ENCODE data around the gene CHEK1.

CHEK1 gene

DNA sequence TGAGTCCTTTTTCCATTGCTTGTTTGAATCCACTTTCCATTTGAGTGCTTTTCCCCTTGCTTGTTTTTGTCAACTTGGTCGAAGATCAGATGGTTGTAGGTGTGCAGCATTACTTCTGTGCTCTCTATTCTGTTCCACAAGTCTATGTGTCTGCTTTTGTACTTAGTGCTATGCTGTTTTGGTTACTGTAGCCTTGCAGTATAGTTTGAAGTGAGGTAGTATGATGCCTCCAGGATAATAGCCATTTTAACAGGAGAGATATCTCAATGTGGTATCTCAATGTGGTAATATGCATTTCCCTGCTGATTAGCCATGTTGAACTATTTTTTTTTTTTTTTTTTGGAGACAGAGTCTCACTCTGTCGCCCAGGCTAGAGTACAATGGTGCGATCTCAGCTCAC lies 38.9 kb downstream of the CHEK1 start:
- TF ChIP-seq, protein P1, sequence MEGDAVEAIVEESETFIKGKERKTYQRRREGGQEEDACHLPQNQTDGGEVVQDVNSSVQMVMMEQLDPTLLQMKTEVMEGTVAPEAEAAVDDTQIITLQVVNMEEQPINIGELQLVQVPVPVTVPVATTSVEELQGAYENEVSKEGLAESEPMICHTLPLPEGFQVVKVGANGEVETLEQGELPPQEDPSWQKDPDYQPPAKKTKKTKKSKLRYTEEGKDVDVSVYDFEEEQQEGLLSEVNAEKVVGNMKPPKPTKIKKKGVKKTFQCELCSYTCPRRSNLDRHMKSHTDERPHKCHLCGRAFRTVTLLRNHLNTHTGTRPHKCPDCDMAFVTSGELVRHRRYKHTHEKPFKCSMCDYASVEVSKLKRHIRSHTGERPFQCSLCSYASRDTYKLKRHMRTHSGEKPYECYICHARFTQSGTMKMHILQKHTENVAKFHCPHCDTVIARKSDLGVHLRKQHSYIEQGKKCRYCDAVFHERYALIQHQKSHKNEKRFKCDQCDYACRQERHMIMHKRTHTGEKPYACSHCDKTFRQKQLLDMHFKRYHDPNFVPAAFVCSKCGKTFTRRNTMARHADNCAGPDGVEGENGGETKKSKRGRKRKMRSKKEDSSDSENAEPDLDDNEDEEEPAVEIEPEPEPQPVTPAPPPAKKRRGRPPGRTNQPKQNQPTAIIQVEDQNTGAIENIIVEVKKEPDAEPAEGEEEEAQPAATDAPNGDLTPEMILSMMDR (conservative IDR thresholded peaks at IDR 0.05) = no peak
- TF ChIP-seq ZFX (IDR thresholded peaks at IDR 0.05) = no peak
- no peak overlapping the region for H3K27ac ChIP-seq

DNA sequence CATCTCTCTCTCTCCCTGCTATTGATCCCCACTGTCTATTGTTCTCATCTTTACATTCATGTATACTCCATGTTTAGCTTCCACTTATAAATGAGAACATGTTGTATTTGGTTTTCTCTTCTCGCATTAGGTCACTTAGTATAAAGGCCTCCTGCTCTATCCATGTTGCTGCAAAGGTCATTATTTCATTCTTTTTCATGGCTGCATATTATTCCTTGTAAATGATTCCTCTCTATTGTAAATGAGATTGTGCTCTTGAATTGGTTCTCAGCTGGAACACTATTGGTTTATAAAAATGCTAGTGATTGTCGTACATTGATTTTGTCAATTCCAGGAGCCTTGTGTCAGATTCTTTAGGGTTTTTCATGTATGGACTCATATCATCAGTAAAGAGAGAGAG lies 42.2 kb downstream of the CHEK1 start:
- TF ChIP-seq, protein P1 (conservative IDR thresholded peaks at IDR 0.05) = no peak
- TF ChIP-seq ZFX (IDR thresholded peaks at IDR 0.05) = no peak
- no peak overlapping the region for H3K27ac ChIP-seq

DNA sequence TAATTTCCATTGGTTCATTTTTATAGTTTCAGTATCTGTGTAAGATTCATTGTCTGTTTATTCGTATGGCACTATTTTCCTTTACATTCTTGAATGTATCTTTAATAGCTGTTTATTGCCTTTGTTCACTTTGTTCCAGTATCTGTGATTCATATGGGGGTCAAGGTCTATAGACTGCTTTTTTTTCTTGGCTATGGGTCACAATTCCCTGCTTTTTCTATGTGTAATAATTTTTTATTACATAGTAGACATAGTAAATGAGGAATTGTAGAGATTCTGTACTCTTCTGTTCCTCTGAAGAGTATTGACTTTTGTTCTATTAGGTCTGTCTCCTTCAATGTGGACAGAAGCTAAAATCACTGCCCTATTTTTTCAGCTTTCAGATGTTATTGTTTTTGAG lies 45.2 kb downstream of the CHEK1 start:
- TF ChIP-seq, protein P1 (conservative IDR thresholded peaks at IDR 0.05) = no peak
- TF ChIP-seq ZFX (IDR thresholded peaks at IDR 0.05) = no peak
- H3K27ac ChIP-seq = no peak overlapping the region

DNA sequence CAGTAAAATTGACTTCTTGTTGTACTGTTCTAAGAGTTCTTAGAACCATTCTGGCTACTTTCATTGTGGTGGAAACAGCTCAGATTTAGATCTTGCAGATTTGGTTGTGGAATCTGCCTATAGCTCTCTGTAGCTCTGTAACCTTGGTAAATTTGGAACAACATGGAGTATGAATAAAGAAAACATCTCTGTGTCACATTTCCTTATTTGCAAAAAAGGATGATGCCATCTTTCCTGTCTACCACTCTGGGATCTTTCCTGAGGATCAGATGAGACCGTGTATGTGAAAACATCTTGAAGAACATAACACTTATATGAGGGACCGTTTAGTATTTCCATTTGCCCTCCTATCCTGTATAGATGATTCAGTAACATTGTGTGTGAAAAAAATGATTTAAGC lies 46.6 kb downstream of the CHEK1 start:
- TF ChIP-seq, protein P1 (conservative IDR thresholded peaks at IDR 0.05) = no peak
- no peak for TF ChIP-seq ZFX (IDR thresholded peaks at IDR 0.05)
- H3K27ac ChIP-seq = no peak overlapping the region

DNA sequence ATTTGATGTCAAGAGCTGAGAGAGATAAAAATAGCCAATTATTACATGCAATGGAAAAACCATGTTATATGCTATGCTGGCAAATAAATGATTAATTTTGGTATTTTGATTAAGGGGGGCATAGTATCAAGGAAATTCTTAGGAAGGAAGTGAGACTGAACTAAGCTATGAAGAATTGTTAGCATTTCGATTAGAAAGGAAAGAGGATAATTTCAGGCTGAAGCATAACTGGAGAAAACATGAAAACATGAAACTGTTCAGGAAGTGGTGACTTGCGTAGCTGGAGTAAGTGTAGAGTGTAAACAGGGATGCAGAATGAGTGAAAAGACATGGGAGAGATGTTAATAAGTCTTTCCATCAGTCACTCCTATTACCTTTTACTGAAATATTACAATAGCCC lies 49.2 kb downstream of the CHEK1 start:
- no peak overlapping the region for H3K27ac ChIP-seq
- TF ChIP-seq, protein P1 (conservative IDR thresholded peaks at IDR 0.05) = no peak
- no peak for TF ChIP-seq ZFX (IDR thresholded peaks at IDR 0.05)

- TF ChIP-seq, protein P1 (conservative IDR thresholded peaks at IDR 0.05) = no peak
- TF ChIP-seq ZFX (IDR thresholded peaks at IDR 0.05) = no peak
- no peak overlapping the region for H3K27ac ChIP-seq
These were observed 50.2 kb downstream of the CHEK1 start for GRCh38 chr11:125675196-125675595.

DNA sequence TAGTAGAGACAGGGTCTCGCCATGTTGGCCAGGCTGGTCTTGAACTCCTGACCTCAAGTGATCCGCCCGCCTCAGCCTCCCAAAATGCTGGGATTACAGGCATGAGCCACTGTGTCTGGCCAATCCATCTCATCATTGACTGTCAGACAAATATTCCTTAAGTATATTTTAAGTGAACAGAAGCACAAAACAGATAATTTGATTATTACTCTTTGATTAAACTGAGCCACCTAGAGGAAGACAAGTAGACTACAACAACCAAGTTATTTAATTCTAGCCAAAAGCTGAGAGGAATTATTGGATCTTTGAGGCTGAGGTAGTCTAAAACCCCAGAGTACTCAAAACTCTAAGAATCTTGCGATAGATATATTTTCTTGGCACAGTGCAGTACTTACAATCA lies 54.4 kb downstream of the CHEK1 start:
- H3K27ac ChIP-seq = no peak overlapping the region
- TF ChIP-seq, protein P1 (conservative IDR thresholded peaks at IDR 0.05) = peak; percentile 62
- no peak for TF ChIP-seq ZFX (IDR thresholded peaks at IDR 0.05)
